ENCODE results near the gene RFT1.

GRCh38 chr3:53132347-53132746 is 2.1 kb upstream of the RFT1 start:
- TF ChIP-seq CTCF (IDR thresholded peaks at IDR 0.05; ENCODE audit: borderline replicate concordance, extremely low read depth, low read length, poor library complexity, severe bottlenecking): no peak
- no peak for TF ChIP-seq EZH2 (IDR thresholded peaks at IDR 0.05; ENCODE audit: borderline replicate concordance, low read depth, low read length, severe bottlenecking)

Measured in DND-41 (cell line).